ENCODE measurements around the gene USP33. TPM values are rescaled to one million over a fixed set of nuclear protein-coding genes. Genes with fewer than 3 reads are reported as not detected.
"Not testable (repeated sequence)": the region's sequence is repeated elsewhere in the genome, so short reads cannot be mapped to it uniquely, and the experiment has no call there.

USP33 gene
- total RNA-seq, 2 experiments from 2014 or later: 47.8 to 67.0 TPM

GRCh38 chr1:77680173-77680572, 79.5 kb downstream of the USP33 start:
- peaks cover 41% of the 10 kb centered on the region; the same call in 1 of the 2 replicates for H3K36me3 ChIP-seq (ENCODE audit: insufficient read depth, low read length)
- no peaks in the 10 kb centered on the region for H3K9me2 ChIP-seq (ENCODE audit: insufficient read depth, low read length)
- H3K9me3 ChIP-seq (ENCODE audit: low read length): no peaks in the 10 kb centered on the region
- H2AFZ ChIP-seq (ENCODE audit: low read length): no peak overlapping the region
- H3K79me2 ChIP-seq (ENCODE audit: insufficient read depth, low read depth, low read length): peaks cover 81% of the 10 kb centered on the region
- peaks cover 15% of the 10 kb centered on the region; the same call in 1 of the 2 replicates for H4K20me1 ChIP-seq (ENCODE audit: insufficient read depth, low read length)
- H3K4me1 ChIP-seq (ENCODE audit: insufficient read depth, low read length, poor library complexity, severe bottlenecking): peaks cover 60% of the 10 kb centered on the region
- no peak overlapping the region for H3K27ac ChIP-seq (ENCODE audit: low read depth, low read length, poor library complexity, severe bottlenecking)
- BruUV-seq (replicated peaks): no TSS peak
- intact Hi-C loops (cut with micrococcal nuclease; ENCODE audit: unreplicated experiment): loop anchor here (5.0 kb wide), 3 partner anchors 167 to 463 kb away; partner anchors contain the start of gene PIGK
- POLR2A ChIA-PET: interaction anchor here (0.8 to 1.7 kb wide), 5 partner anchors 8 to 102 kb away, joined by 3 to 6 read pairs (median 4); no protein-coding TSS in a partner anchor
- DNase-seq (ENCODE audit: low spot score): no peak
- CTCF ChIA-PET (ENCODE audit: unreplicated experiment): no interaction called here
- peak overlapping the region; percentile 98 for H3K4me3 ChIP-seq (ENCODE audit: low read depth, low read length, poor library complexity, severe bottlenecking)
- TF ChIP-seq EZH2phosphoT487 (IDR thresholded peaks at IDR 0.05; ENCODE audit: borderline replicate concordance, low read depth, low read length) (no peak), CTCF (conservative IDR thresholded peaks at IDR 0.05; ENCODE audit: low read length) (no peak)
- H3K4me2 ChIP-seq (ENCODE audit: low read length): peak overlapping the region; percentile 79

GRCh38 chr1:77678660-77679610, 80.7 kb downstream of the USP33 start:
- peaks cover 15% of the 10 kb centered on the region; the same call in 1 of the 2 replicates for H4K20me1 ChIP-seq (ENCODE audit: insufficient read depth, low read length)
- peaks cover 50% of the 10 kb centered on the region for H3K4me1 ChIP-seq (ENCODE audit: insufficient read depth, low read length, poor library complexity, severe bottlenecking)
- no peak overlapping the region for H3K27ac ChIP-seq (ENCODE audit: low read depth, low read length, poor library complexity, severe bottlenecking)
- peaks cover 87% of the 10 kb centered on the region for H3K79me2 ChIP-seq (ENCODE audit: insufficient read depth, low read depth, low read length)
- intact Hi-C loops (cut with micrococcal nuclease; ENCODE audit: unreplicated experiment): no loop called here
- DNase-seq (ENCODE audit: low spot score): no peak
- H3K9me3 ChIP-seq (ENCODE audit: low read length): no peaks in the 10 kb centered on the region
- BruUV-seq (replicated peaks): no TSS peak
- peak overlapping the region; percentile 8 for H3K4me2 ChIP-seq (ENCODE audit: low read length)
- H3K36me3 ChIP-seq (ENCODE audit: insufficient read depth, low read length): peaks cover 43% of the 10 kb centered on the region; the same call in 1 of the 2 replicates
- H3K9me2 ChIP-seq (ENCODE audit: insufficient read depth, low read length): no peaks in the 10 kb centered on the region
- TF ChIP-seq CTCF (conservative IDR thresholded peaks at IDR 0.05; ENCODE audit: low read length): no peak
- TF ChIP-seq EZH2phosphoT487 (IDR thresholded peaks at IDR 0.05; ENCODE audit: borderline replicate concordance, low read depth, low read length): no peak
- ChIA-PET CTCF (ENCODE audit: unreplicated experiment) (no interaction called here), POLR2A (interaction anchor here (0.6 to 1.7 kb wide), 4 partner anchors 10 to 117 kb away, joined by 4 to 6 read pairs (median 4); no protein-coding TSS in a partner anchor)
- no peak overlapping the region for H2AFZ ChIP-seq (ENCODE audit: low read length)
- no peak overlapping the region for H3K4me3 ChIP-seq (ENCODE audit: low read depth, low read length, poor library complexity, severe bottlenecking)

GRCh38 chr1:77674807-77675206, 84.8 kb downstream of the USP33 start:
- H3K4me3 ChIP-seq (ENCODE audit: low read depth, low read length, poor library complexity, severe bottlenecking); H3K27ac ChIP-seq (ENCODE audit: low read depth, low read length, poor library complexity, severe bottlenecking); CTCF ChIA-PET (ENCODE audit: unreplicated experiment); BruUV-seq (replicated peaks); intact Hi-C loops (cut with micrococcal nuclease; ENCODE audit: unreplicated experiment); H3K9me3 ChIP-seq (ENCODE audit: low read length); H3K9me2 ChIP-seq (ENCODE audit: insufficient read depth, low read length); DNase-seq (ENCODE audit: low spot score); H2AFZ ChIP-seq (ENCODE audit: low read length); H3K4me2 ChIP-seq (ENCODE audit: low read length): not testable (repeated sequence)
- Histone ChIP-seq H3K4me1 (ENCODE audit: insufficient read depth, low read length, poor library complexity, severe bottlenecking) (peaks cover 73% of the 10 kb centered on the region), H3K36me3 (ENCODE audit: insufficient read depth, low read length) (peaks cover 43% of the 10 kb centered on the region; the same call in 1 of the 2 replicates), H3K79me2 (ENCODE audit: insufficient read depth, low read depth, low read length) (peaks cover 100% of the 10 kb centered on the region), H4K20me1 (ENCODE audit: insufficient read depth, low read length) (peaks cover 24% of the 10 kb centered on the region)
- POLR2A ChIA-PET: interaction anchor here (0.5 to 1.6 kb wide), 4 partner anchors 8 to 420 kb away, joined by 3 read pairs; partner anchors contain the start of gene ZZZ3

Measured in OCI-LY7 (cell line).